Pulmonary artery endothelial cell (primary cell): ENCODE results near the gene LILRA5. TPM values are rescaled to one million over a fixed set of nuclear protein-coding genes. Genes with fewer than 3 reads are reported as not detected.
A peak's percentile ranks its signal among the peaks of the same experiment; 100 is the strongest.
"Not testable (repeated sequence)": the region's sequence is repeated elsewhere in the genome, so short reads cannot be mapped to it uniquely, and the experiment has no call there.

Experiments used
- DNase-seq: peaks from one replicate; pipeline ENCODE4 v3.0.0-alpha.2; 2011; ENCODE audit warnings: low read depth, low spot score
- total RNA-seq: library from RNA; depleted of rRNA; stranded (reverse); fragments of >200 nt; gene quantifications from 2 replicates; pipeline ENCODE4 v1.2.3, GENCODE V29; 2014

The LILRA5 gene
- total RNA-seq, 1 donor from 2014 or later = not detected

GRCh38 chr19:54275951-54276350 lies 37.0 kb downstream of the LILRA5 start:
- DNase-seq = no peak

DNA sequence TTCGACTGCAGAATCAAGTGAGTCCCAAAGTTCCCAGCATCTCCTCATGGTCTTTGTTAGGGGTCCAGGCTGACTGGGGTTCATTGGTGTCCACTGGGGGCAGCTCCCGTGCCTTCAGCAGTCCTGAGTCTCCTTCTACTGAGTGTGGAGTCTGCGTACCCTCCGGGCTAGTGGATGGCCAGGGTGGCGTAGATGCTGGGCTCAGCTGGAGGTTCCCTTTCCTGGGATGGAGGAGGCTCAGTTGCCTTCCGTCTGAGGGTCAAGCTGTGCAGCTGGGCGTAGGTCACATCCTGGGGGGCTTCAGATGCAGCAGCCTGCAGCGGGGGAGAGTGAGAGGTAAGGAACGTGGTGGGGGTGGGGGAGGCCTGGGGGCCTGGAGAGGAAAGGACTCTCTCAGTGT lies 38.5 kb downstream of the LILRA5 start:
- not testable (repeated sequence) for DNase-seq

DNA sequence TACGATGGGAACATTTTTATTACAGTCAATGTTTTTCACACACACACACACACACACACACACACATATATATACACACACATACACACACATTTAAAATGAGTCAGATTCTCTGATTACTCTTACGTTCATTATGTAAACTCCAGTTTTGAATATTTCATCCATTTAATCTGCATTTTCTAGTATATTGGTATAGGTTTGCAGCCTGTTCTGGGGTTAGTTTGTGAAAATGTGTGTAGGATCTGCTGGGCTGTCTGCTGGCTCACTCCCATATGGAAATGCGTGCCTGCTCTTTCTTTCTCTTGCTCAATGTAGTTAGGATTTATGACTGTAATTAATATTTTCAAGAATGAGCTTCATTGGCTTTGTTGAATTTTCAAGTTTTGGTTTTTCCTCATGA lies 39.1 kb downstream of the LILRA5 start:
- DNase-seq = no peak

DNA sequence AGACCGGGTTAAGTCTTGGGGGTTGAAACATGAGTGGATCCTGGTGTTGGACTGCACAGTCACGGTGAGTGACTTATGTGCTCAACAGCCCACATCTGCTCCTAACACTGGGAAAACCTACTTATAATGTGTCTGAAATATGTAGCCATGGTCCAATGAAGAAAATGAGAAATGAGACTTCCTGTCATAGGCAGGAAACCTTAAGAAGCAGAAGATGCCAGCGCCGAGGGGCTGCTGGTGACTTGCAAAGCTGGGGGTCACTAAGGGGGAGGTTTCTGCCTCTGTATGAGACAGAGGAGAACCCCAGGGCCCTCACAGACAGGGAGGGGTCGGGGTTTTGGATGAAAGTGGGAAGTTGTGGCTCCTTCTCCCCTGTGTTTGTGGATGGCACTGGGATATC lies 40.8 kb downstream of the LILRA5 start:
- DNase-seq = not testable (repeated sequence)

DNA sequence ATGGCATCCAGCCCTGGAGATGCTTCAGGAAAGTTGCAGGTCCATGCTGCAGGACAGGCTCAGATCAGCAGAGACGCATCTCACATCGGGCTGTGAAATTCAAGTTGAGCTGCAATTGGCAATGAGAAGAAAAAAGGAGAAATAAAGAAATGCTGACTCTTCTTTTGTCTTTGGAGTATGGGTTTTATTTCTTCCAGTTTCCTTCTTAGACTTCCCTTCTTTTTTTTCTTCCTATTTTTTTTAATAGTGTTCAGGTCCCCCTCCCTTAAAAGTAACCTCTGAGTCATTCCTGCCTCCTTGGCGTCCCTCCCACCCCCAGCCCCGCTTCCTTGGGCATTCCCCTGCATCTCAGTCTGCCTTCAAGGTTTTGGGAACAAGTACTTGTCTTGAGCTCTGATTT lies 41.4 kb downstream of the LILRA5 start:
- not testable (repeated sequence) for DNase-seq

- DNase-seq = no peak
Measured at GRCh38 chr19:54271106-54271505, 41.9 kb downstream of the LILRA5 start.

GRCh38 chr19:54268936-54269335 lies 44.0 kb downstream of the LILRA5 start:
- no peak for DNase-seq

DNA sequence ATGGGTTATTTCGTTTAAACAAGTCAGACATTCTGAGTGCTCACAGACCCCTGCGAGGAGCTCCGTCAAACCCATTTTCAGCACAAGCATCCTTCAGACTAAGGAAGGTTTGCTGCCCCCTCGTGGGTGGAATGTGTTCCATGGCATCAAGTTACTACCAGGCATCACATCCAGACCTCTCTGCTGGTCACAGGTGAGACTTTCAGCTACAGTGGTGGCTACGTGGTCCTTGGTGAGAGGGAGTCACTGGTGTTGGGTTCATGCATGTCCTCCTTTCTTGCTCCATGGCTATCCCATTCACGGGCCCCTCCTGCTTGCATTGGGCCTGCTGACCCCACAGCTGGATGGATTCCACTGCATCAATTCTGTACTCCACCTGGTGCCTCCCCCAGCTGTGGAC lies 46.8 kb downstream of the LILRA5 start:
- DNase-seq = peak; percentile 30

GRCh38 chr19:54262470-54262869 lies 50.5 kb downstream of the LILRA5 start:
- no peak for DNase-seq

GRCh38 chr19:54262066-54262465 lies 50.9 kb downstream of the LILRA5 start:
- DNase-seq = no peak

- DNase-seq = no peak
Measured at GRCh38 chr19:54257116-54257480, 55.9 kb downstream of the LILRA5 start, which contains the start of gene LILRB5. Gene LILRB5 (minus strand): TSS chr19:54257273. CDS start chr19:54257193, 80 bp downstream.

Other genes starting within 250 kb of the LILRA5 start
- gene VSTM1, start 249.3 kb downstream of the LILRA5 start, total RNA-seq = not detected in 2 replicates
- not detected in 2 replicates for gene TARM1, start 231.8 kb downstream of the LILRA5 start, total RNA-seq
- 0.07 TPM in 1 of 2 replicates, not detected in the other for gene OSCAR, start 212.4 kb downstream of the LILRA5 start, total RNA-seq
- 20.7 and 22.5 TPM in 2 replicates for gene NDUFA3, start 210.3 kb downstream of the LILRA5 start, total RNA-seq
- gene TFPT, start 197.5 kb downstream of the LILRA5 start, total RNA-seq = 15.0 and 22.8 TPM in 2 replicates
- gene PRPF31, start 197.4 kb downstream of the LILRA5 start, total RNA-seq = 81.6 and 99.8 TPM in 2 replicates
- 8.8 and 14.5 TPM in 2 replicates for gene CNOT3, start 175.4 kb downstream of the LILRA5 start, total RNA-seq
- 5.3 and 7.6 TPM in 2 replicates for gene LENG1, start 153.4 kb downstream of the LILRA5 start, total RNA-seq
- gene TMC4, start 140.0 kb downstream of the LILRA5 start, total RNA-seq = 0.11 and 0.86 TPM in 2 replicates
- gene MBOAT7, start 123.6 kb downstream of the LILRA5 start, total RNA-seq = 35.5 and 63.1 TPM in 2 replicates
- 58.7 and 65.7 TPM in 2 replicates for gene TSEN34, start 121.9 kb downstream of the LILRA5 start, total RNA-seq
- 1,456 and 2,816 TPM in 2 replicates for gene RPS9, start 112.3 kb downstream of the LILRA5 start, total RNA-seq
- gene LILRB3, start 90.2 kb downstream of the LILRA5 start, total RNA-seq = not detected in 2 replicates
- gene LILRA6, start 70.4 kb downstream of the LILRA5 start, total RNA-seq = not detected in 2 replicates
- gene LILRB5, start 55.9 kb downstream of the LILRA5 start, total RNA-seq = not detected in 2 replicates
- not detected in 2 replicates for gene LILRB2, start 32.1 kb downstream of the LILRA5 start, total RNA-seq
- gene LILRA4, start 26.0 kb upstream of the LILRA5 start, total RNA-seq = not detected in 2 replicates
- gene LAIR1, start 51.8 kb upstream of the LILRA5 start, total RNA-seq = not detected in 2 replicates
- not detected in 2 replicates for gene TTYH1, start 102.3 kb upstream of the LILRA5 start, total RNA-seq
- gene LENG8, start 136.0 kb upstream of the LILRA5 start, total RNA-seq = 26.8 and 33.6 TPM in 2 replicates
- 6.8 and 7.9 TPM in 2 replicates for gene LENG9, start 150.6 kb upstream of the LILRA5 start, total RNA-seq
- gene CDC42EP5, start 160.1 kb upstream of the LILRA5 start, total RNA-seq = 30.2 and 35.7 TPM in 2 replicates
- not detected in 2 replicates for gene LAIR2, start 189.7 kb upstream of the LILRA5 start, total RNA-seq